Natural killer cell (primary cell): ENCODE measurements around the gene GRM8. TPM values are rescaled to one million over a fixed set of nuclear protein-coding genes. Genes with fewer than 3 reads are reported as not detected.

Source experiments
- ATAC-seq, 3 donors: fragments of 150-1000 bp in 2 of 3; fragments of 200-7000 bp in 1 of 3; cut with Tn5 transposase; 1 replicate in 1 of 3; 2 replicates in 2 of 3; pipeline ENCODE4 v1.10.0; 2021; ENCODE audit warnings: mild to moderate bottlenecking in 2 of 3, moderate library complexity in 2 of 3
- DNase-seq, 2 donors: peaks; one replicate each; pipeline versions ENCODE4 v3.0.0 to v3.0.0-alpha.2; 2013 to 2021; ENCODE audit warnings: mixed read lengths in 1 of 2
- H3K27ac ChIP-seq: one replicate; pipeline ENCODE4 v1.5.1; 2013; ENCODE audit warnings: mild to moderate bottlenecking, low read length
- H3K27me3 ChIP-seq: one replicate; pipeline ENCODE4 v1.6.1; 2013; ENCODE audit warnings: low read length; ENCODE audit not compliant: control insufficient read depth, insufficient read depth
- H3K36me3 ChIP-seq: one replicate; pipeline ENCODE4 v1.6.1; 2013; ENCODE audit warnings: low read length; ENCODE audit not compliant: control insufficient read depth, insufficient read depth
- H3K4me1 ChIP-seq: one replicate; pipeline ENCODE4 v1.6.1; 2013; ENCODE audit warnings: low read length; ENCODE audit not compliant: control insufficient read depth, insufficient read depth
- H3K4me3 ChIP-seq: one replicate; pipeline ENCODE4 v1.5.1; 2013; ENCODE audit warnings: low read length
- H3K9me3 ChIP-seq: one replicate; pipeline ENCODE4 v1.6.1; 2013; ENCODE audit warnings: low read length; ENCODE audit not compliant: control insufficient read depth, insufficient read depth
- H3K27ac Mint-ChIP-seq, 2 donors: one replicate each; pipeline ENCODE4 v1.8.0; 2022; ENCODE audit warnings: mild to moderate bottlenecking in 2 of 2, mixed read lengths in 2 of 2, moderate library complexity in 1 of 2
- H3K27me3 Mint-ChIP-seq, 2 donors: one replicate each; pipeline ENCODE4 v1.8.0; 2022; ENCODE audit warnings: low read depth in 2 of 2, mixed read lengths in 2 of 2
- H3K36me3 Mint-ChIP-seq: one replicate; pipeline ENCODE4 v1.8.0; 2022; ENCODE audit warnings: mixed read lengths
- H3K4me1 Mint-ChIP-seq, 2 donors: one replicate each; pipeline ENCODE4 v1.8.0; 2022; ENCODE audit warnings: mixed read lengths in 2 of 2
- H3K4me3 Mint-ChIP-seq: one replicate; pipeline ENCODE4 v1.8.0; 2022; ENCODE audit warnings: mild to moderate bottlenecking, moderate library complexity, mixed read lengths
- H3K9me3 Mint-ChIP-seq, 2 donors: one replicate each; pipeline ENCODE4 v1.8.0; 2022; ENCODE audit warnings: mixed read lengths in 2 of 2
- CTCF ChIP-seq: fragments of 200-600 bp; IDR thresholded peaks from one replicate; pipeline ENCODE4 v1.8.0; 2022; ENCODE audit warnings: antibody characterized with exemption
- WGBS: methylation state at CpG from one replicate; pipeline ENCODE4 v1.1.7; 2013; ENCODE audit warnings: missing lambda C conversion rate; ENCODE audit not compliant: insufficient coverage; 5-methylcytosine and 5-hydroxymethylcytosine counted together
- intact Hi-C: fragments of 100-400 bp; cut with micrococcal nuclease; formaldehyde crosslinking; loops from one replicate; pipeline ENCODE4 v1.14.2; 2022
- total RNA-seq, 4 donors: library from RNA; stranded (reverse); fragments of 120-200 nt in 1 of 4; gene quantifications; one replicate each; pipeline versions ENCODE4 v1.2.3 to v1.2.4, GENCODE V29; 2013 to 2022

Gene GRM8
- total RNA-seq, 3 donors from 2014 or later (not counting 1 experiment from before 2014, with no cell fraction given): not detected

- WGBS: 87% methylated on average over 5 of the region's 5 CpGs
- Mint-ChIP-seq H3K9me3 (peaks cover 14 to 23% of the 10 kb centered on the region in 2 donors), H3K36me3 (no peaks in the 10 kb centered on the region), H3K4me1 (no peaks in the 10 kb centered on the region), H3K27me3 (no peaks in the 10 kb centered on the region), H3K27ac (no peak overlapping the region), H3K4me3 (no peak overlapping the region)
- H3K36me3 ChIP-seq: no peaks in the 10 kb centered on the region
- no peaks in the 10 kb centered on the region for H3K4me1 ChIP-seq
- no peak overlapping the region for H3K27ac ChIP-seq
- intact Hi-C loops: no loop called here
- H3K9me3 ChIP-seq: no peaks in the 10 kb centered on the region
- ATAC-seq: no peak
- H3K4me3 ChIP-seq: no peak overlapping the region
- no peak for TF ChIP-seq CTCF
- no peak for DNase-seq
- no peaks in the 10 kb centered on the region for H3K27me3 ChIP-seq
Measured at GRCh38 chr7:126499481-126499880, 753.3 kb downstream of the GRM8 start.

- Histone ChIP-seq H3K27me3 (no peaks in the 10 kb centered on the region), H3K4me1 (no peaks in the 10 kb centered on the region), H3K9me3 (no peaks in the 10 kb centered on the region), H3K27ac (no peak overlapping the region), H3K4me3 (no peak overlapping the region), H3K36me3 (no peaks in the 10 kb centered on the region)
- no peaks in the 10 kb centered on the region for H3K4me1 Mint-ChIP-seq
- 95% methylated on average over 2 of the region's 2 CpGs for WGBS
- no peak overlapping the region for H3K27ac Mint-ChIP-seq
- no peak for TF ChIP-seq CTCF
- H3K27me3 Mint-ChIP-seq: no peaks in the 10 kb centered on the region
- peaks cover 12 to 24% of the 10 kb centered on the region in 2 donors for H3K9me3 Mint-ChIP-seq
- no peak for ATAC-seq
- DNase-seq: no peak
- H3K36me3 Mint-ChIP-seq: no peaks in the 10 kb centered on the region
- H3K4me3 Mint-ChIP-seq: no peak overlapping the region
- intact Hi-C loops: no loop called here
Measured at GRCh38 chr7:126495733-126496132, 757.0 kb downstream of the GRM8 start.

GRCh38 chr7:126495001-126495400 lies 757.7 kb downstream of the GRM8 start:
- H3K4me1 ChIP-seq: no peaks in the 10 kb centered on the region
- no peak overlapping the region for H3K27ac Mint-ChIP-seq
- H3K27ac ChIP-seq: no peak overlapping the region
- no peak for TF ChIP-seq CTCF
- no peaks in the 10 kb centered on the region for H3K4me1 Mint-ChIP-seq
- H3K27me3 ChIP-seq: no peaks in the 10 kb centered on the region
- H3K9me3 ChIP-seq: no peaks in the 10 kb centered on the region
- H3K27me3 Mint-ChIP-seq: no peaks in the 10 kb centered on the region
- H3K4me3 Mint-ChIP-seq: no peak overlapping the region
- H3K4me3 ChIP-seq: no peak overlapping the region
- WGBS: 10% methylated on average over 1 of the region's 1 CpG
- ATAC-seq (no peak), DNase-seq (no peak)
- H3K36me3 ChIP-seq: no peaks in the 10 kb centered on the region
- H3K9me3 Mint-ChIP-seq: peaks cover 14 to 26% of the 10 kb centered on the region in 2 donors
- intact Hi-C loops: no loop called here
- H3K36me3 Mint-ChIP-seq: peaks cover 4% of the 10 kb centered on the region

GRCh38 chr7:126493801-126494200 lies 758.9 kb downstream of the GRM8 start:
- WGBS: 47% methylated on average over 2 of the region's 2 CpGs
- TF ChIP-seq CTCF: no peak
- Mint-ChIP-seq H3K4me3 (no peak overlapping the region), H3K27me3 (no peaks in the 10 kb centered on the region), H3K36me3 (peaks cover 6% of the 10 kb centered on the region), H3K4me1 (no peaks in the 10 kb centered on the region), H3K27ac (no peak overlapping the region), H3K9me3 (peaks cover 18 to 25% of the 10 kb centered on the region in 2 donors)
- intact Hi-C loops: no loop called here
- ATAC-seq (no peak), DNase-seq (no peak)
- Histone ChIP-seq H3K4me1 (no peaks in the 10 kb centered on the region), H3K36me3 (no peaks in the 10 kb centered on the region), H3K27ac (no peak overlapping the region), H3K9me3 (no peaks in the 10 kb centered on the region), H3K27me3 (no peaks in the 10 kb centered on the region), H3K4me3 (no peak overlapping the region)
